CD8-positive, alpha-beta memory T cell (primary cell): Measurements from ENCODE around the gene TOM1L1. TPM values are rescaled to one million over a fixed set of nuclear protein-coding genes. Genes with fewer than 3 reads are reported as not detected.
A peak's percentile ranks its signal among the peaks of the same experiment; 100 is the strongest.

ENCODE experiments used
- CTCF ChIA-PET: fragments of 350-600 bp; sonication (Branson Sonifier 250); formaldehyde crosslinking; loops from one replicate; lab custom pipeline; 2021; ENCODE audit warnings: antibody characterized with exemption; lab: Charles Lee
- POLR2A ChIA-PET: fragments of 350-600 bp; sonication (Branson Sonifier 250); formaldehyde crosslinking; loops from one replicate; lab custom pipeline; 2021; ENCODE audit warnings: antibody characterized with exemption; lab: Charles Lee
- DNase-seq, 5 donors: peaks; one replicate each; pipeline versions ENCODE4 v3.0.0 to v3.0.0-alpha.2; 2020 to 2022; ENCODE audit warnings: mixed read lengths in 1 of 5
- H3K27ac ChIP-seq: one replicate; pipeline ENCODE4 v1.7.0; 2013; ENCODE audit warnings: low read depth, mild to moderate bottlenecking, low read length, moderate library complexity
- H3K27me3 ChIP-seq: 2 replicates; pipeline ENCODE4 v1.7.0; 2013; ENCODE audit warnings: low read length, mild to moderate bottlenecking; ENCODE audit not compliant: insufficient read depth, poor library complexity, severe bottlenecking
- H3K36me3 ChIP-seq: 2 replicates; pipeline ENCODE4 v1.7.0; 2013; ENCODE audit warnings: mild to moderate bottlenecking, low read length, moderate library complexity; ENCODE audit not compliant: insufficient read depth
- H3K4me1 ChIP-seq: 2 replicates; pipeline ENCODE4 v1.7.0; 2013; ENCODE audit warnings: mild to moderate bottlenecking, low read length, moderate library complexity; ENCODE audit not compliant: insufficient read depth
- H3K4me3 ChIP-seq: 2 replicates; pipeline ENCODE4 v1.7.0; 2013; ENCODE audit warnings: mild to moderate bottlenecking, low read length
- H3K9me3 ChIP-seq: 2 replicates; pipeline ENCODE4 v1.7.0; 2013; ENCODE audit warnings: mild to moderate bottlenecking, low read length
- H3K27ac Mint-ChIP-seq, 8 donors: one replicate each; pipeline ENCODE4 v1.8.0; 2020 to 2021; ENCODE audit warnings: mixed read lengths in 8 of 8, mild to moderate bottlenecking in 6 of 8, inconsistent platforms in 3 of 8, moderate library complexity in 3 of 8
- H3K27me3 Mint-ChIP-seq, 2 donors: one replicate each; pipeline ENCODE4 v1.8.0; 2020 to 2021; ENCODE audit warnings: mixed read lengths in 2 of 2, mild to moderate bottlenecking in 1 of 2, moderate library complexity in 1 of 2
- H3K36me3 Mint-ChIP-seq, 3 donors: one replicate each; pipeline ENCODE4 v1.8.0; 2020 to 2021; ENCODE audit warnings: mixed read lengths in 3 of 3, inconsistent platforms in 1 of 3, mild to moderate bottlenecking in 1 of 3
- H3K4me1 Mint-ChIP-seq, 3 donors: one replicate each; pipeline ENCODE4 v1.8.0; 2020 to 2021; ENCODE audit warnings: mixed read lengths in 3 of 3, inconsistent platforms in 1 of 3, mild to moderate bottlenecking in 1 of 3
- H3K4me3 Mint-ChIP-seq, 7 donors: one replicate each; pipeline ENCODE4 v1.8.0; 2020 to 2021; ENCODE audit warnings: mixed read lengths in 7 of 7, mild to moderate bottlenecking in 6 of 7, moderate library complexity in 4 of 7, inconsistent platforms in 2 of 7
- H3K9me3 Mint-ChIP-seq, 5 donors: one replicate each; pipeline ENCODE4 v1.8.0; 2020 to 2022; ENCODE audit warnings: mixed read lengths in 5 of 5, mild to moderate bottlenecking in 3 of 5, moderate library complexity in 2 of 5, inconsistent platforms in 1 of 5
- polyA plus RNA-seq: library from polyadenylated mRNA; unstranded; fragments of 300-500 nt; fragmentation: Illumina TruSeq; gene quantifications from one replicate; pipeline ENCODE4 v1.2.3, GENCODE V29; 2021
- total RNA-seq, 2 experiments: library from RNA; stranded (reverse); gene quantifications; one replicate each; pipeline ENCODE4 v1.2.3, GENCODE V29; 2021

TOM1L1 gene
- total and polyA plus RNA-seq, 3 experiments from 2014 or later, result 0.33 TPM; not detected in 2

DNA sequence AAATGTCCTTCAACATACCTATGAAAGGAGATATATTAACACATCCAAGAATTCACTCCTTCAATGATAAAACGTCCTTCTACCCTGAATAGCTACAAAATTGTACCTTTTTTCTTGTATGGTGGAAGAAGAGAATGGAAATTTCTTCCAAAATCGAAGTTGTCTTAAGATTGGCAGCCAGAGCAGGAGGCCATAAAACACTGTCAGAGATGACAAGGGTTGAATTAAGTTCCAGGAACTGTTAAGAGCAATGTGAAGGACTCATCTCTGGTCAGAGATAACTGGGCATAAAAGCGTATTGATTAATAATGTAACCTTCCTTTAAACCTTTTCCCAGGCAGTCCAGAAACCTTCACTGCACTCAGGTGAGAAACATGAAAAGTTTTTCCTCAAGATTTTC lies 12.9 kb upstream of the TOM1L1 start:
- Histone ChIP-seq H3K27me3 (no peaks in the 10 kb centered on the region), H3K4me3 (no peak overlapping the region), H3K4me1 (no peaks in the 10 kb centered on the region), H3K9me3 (no peaks in the 10 kb centered on the region), H3K27ac (no peak overlapping the region), H3K36me3 (no peaks in the 10 kb centered on the region)
- H3K4me3 Mint-ChIP-seq, result no peak overlapping the region
- H3K27ac Mint-ChIP-seq, result no peak overlapping the region
- no peaks in the 10 kb centered on the region for H3K36me3 Mint-ChIP-seq
- H3K9me3 Mint-ChIP-seq, result no peaks in the 10 kb centered on the region
- no peaks in the 10 kb centered on the region for H3K4me1 Mint-ChIP-seq
- CTCF ChIA-PET, result no interaction called here
- POLR2A ChIA-PET, result no interaction called here
- DNase-seq, result no peak
- peaks cover 1 to 7% of the 10 kb centered on the region in 2 donors for H3K27me3 Mint-ChIP-seq

DNA sequence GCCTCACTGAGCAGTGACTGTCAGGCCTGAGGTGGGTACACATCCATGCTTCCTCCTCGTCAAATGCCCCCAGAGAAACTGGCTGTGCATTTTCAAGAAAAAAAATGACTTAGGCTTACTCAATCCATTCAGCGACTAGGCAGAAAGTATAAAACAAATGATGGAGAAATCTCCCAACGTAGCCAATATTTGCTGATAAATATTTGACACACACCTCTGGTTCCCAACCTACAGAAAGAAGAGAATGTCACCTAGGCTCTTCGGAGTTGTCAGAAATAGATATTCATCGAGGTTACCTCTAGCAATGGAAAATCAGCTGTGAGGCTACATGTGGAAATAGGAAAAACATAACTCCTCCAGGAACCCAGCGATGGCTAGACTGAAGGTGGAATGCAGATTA lies 12.4 kb upstream of the TOM1L1 start:
- no peaks in the 10 kb centered on the region for H3K4me1 Mint-ChIP-seq
- H3K9me3 Mint-ChIP-seq, result no peaks in the 10 kb centered on the region
- no peaks in the 10 kb centered on the region for H3K36me3 Mint-ChIP-seq
- H3K36me3 ChIP-seq, result no peaks in the 10 kb centered on the region
- H3K27ac ChIP-seq, result no peak overlapping the region
- no peaks in the 10 kb centered on the region for H3K4me1 ChIP-seq
- peaks cover 1 to 10% of the 10 kb centered on the region in 2 donors for H3K27me3 Mint-ChIP-seq
- H3K9me3 ChIP-seq, result no peaks in the 10 kb centered on the region
- POLR2A ChIA-PET, result no interaction called here
- CTCF ChIA-PET, result no interaction called here
- H3K4me3 Mint-ChIP-seq, result no peak overlapping the region
- no peak overlapping the region for H3K4me3 ChIP-seq
- DNase-seq, result no peak
- H3K27me3 ChIP-seq, result no peaks in the 10 kb centered on the region
- H3K27ac Mint-ChIP-seq, result no peak overlapping the region

DNA sequence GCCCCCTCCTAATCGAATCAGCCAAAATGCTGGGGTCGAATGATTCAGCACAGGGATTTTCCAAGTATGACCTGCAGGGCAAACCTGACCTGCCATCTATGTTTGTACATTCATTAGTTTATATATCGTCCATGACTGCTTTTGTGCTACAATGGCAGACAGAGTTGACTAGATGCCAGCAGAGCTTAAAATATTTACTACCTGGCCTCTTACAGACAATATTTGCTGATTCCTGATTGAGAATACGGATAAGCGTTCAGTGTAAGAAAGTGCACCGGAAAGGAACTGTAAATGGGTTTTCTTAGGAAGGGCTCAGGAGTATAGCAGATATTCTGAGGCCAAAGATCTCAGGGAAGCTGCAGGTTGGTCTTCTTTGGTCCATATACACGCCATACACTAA lies 11.7 kb upstream of the TOM1L1 start:
- Mint-ChIP-seq H3K36me3 (no peaks in the 10 kb centered on the region), H3K4me1 (no peaks in the 10 kb centered on the region), H3K4me3 (no peak overlapping the region), H3K27ac (no peak overlapping the region), H3K27me3 (peaks cover 1 to 14% of the 10 kb centered on the region in 2 donors), H3K9me3 (no peaks in the 10 kb centered on the region)
- Histone ChIP-seq H3K4me3 (no peak overlapping the region), H3K27ac (no peak overlapping the region), H3K36me3 (no peaks in the 10 kb centered on the region), H3K4me1 (no peaks in the 10 kb centered on the region), H3K9me3 (no peaks in the 10 kb centered on the region), H3K27me3 (no peaks in the 10 kb centered on the region)
- ChIA-PET CTCF (no interaction called here), POLR2A (no interaction called here)
- DNase-seq, result no peak

DNA sequence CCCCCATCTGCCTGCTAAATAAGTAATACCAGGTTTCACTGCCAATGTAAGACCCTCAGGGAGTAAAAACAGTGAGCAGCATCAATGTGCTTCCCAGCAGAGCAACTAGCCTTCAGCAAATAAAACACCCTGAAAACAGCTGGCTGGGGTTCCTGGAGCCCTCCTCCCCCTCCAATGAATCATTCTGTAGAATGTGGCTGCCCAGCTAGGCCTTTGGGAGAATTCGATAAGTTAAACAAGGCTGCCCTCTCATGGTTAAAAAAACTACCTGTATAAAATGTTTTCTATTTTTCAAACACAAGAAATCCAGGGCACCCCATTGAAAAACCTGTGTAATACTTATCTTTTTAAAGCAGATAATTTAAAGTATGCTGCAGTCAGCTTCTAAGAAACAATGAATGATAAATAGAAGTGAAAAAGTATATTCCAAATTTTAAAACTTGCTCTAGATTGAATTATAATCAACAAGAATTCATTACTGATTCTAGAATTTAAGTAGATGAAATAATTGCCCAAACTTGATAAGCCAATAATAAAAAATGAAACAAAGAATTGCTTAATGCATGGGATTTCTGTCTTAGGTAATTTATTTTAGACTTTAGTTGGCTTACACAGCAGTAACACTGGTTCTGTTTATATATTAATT lies 9.4 kb upstream of the TOM1L1 start:
- H3K27ac Mint-ChIP-seq, result peak overlapping the region in 1 of 8 donors; percentile 42
- Histone ChIP-seq H3K27me3 (peaks cover 4% of the 10 kb centered on the region), H3K9me3 (no peaks in the 10 kb centered on the region), H3K36me3 (no peaks in the 10 kb centered on the region), H3K4me3 (no peak overlapping the region), H3K27ac (no peak overlapping the region), H3K4me1 (no peaks in the 10 kb centered on the region)
- H3K4me3 Mint-ChIP-seq, result no peak overlapping the region
- no peaks in the 10 kb centered on the region for H3K4me1 Mint-ChIP-seq
- ChIA-PET CTCF (no interaction called here), POLR2A (no interaction called here)
- no peaks in the 10 kb centered on the region for H3K9me3 Mint-ChIP-seq
- peaks cover 1 to 24% of the 10 kb centered on the region in 2 donors for H3K27me3 Mint-ChIP-seq
- DNase-seq, result no peak
- H3K36me3 Mint-ChIP-seq, result no peaks in the 10 kb centered on the region

DNA sequence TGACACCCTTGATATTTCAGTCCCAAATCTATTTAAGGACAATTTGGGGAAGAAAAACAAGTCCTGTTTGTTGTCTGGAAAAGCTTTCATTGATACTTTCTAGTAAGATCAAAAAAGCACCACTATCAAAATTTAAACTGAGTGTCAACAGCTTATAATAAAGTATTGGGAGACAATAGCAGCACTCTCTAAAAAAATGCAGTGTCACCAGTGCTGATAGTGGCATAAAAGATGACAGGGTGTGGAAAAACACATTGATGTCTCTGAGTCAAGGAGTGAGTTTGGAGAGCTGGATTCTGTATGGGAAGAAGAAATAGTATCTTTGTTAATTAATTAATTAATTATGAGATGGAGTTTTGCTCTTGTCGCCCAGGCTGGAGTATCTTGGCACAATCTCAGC lies 8.3 kb upstream of the TOM1L1 start:
- Histone ChIP-seq H3K4me3 (no peak overlapping the region), H3K27me3 (peaks cover 4% of the 10 kb centered on the region), H3K27ac (no peak overlapping the region), H3K9me3 (no peaks in the 10 kb centered on the region), H3K36me3 (no peaks in the 10 kb centered on the region), H3K4me1 (no peaks in the 10 kb centered on the region)
- H3K4me1 Mint-ChIP-seq, result no peaks in the 10 kb centered on the region
- no peaks in the 10 kb centered on the region for H3K36me3 Mint-ChIP-seq
- H3K4me3 Mint-ChIP-seq, result no peak overlapping the region
- no peak overlapping the region for H3K27ac Mint-ChIP-seq
- ChIA-PET POLR2A (no interaction called here), CTCF (no interaction called here)
- DNase-seq, result no peak
- peaks cover 0 to 3% (median 0%) of the 10 kb centered on the region in 5 donors for H3K9me3 Mint-ChIP-seq
- H3K27me3 Mint-ChIP-seq, result peaks cover 2 to 26% of the 10 kb centered on the region in 2 donors

DNA sequence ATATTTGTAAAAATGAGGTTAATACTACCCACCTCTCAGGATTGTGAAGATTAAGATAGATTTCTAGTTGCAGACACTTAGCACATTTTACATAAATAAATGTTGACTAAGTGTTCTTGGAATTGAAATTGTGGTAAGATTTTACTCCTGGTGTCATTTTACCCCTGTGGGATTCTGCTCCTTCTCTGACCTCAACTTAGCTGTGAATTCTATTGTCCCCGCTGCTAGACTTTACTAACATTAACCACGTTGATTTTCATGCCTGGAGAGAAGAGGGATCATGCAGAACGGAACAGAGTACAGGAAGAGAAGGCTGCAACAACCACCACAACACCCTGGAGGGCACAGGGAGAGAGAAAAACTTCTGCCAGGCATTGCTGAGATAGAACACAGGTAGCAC lies 2.1 kb upstream of the TOM1L1 start:
- no peaks in the 10 kb centered on the region for H3K4me1 ChIP-seq
- H3K9me3 ChIP-seq, result no peaks in the 10 kb centered on the region
- Mint-ChIP-seq H3K4me3 (no peak overlapping the region), H3K27me3 (peaks cover 20 to 51% of the 10 kb centered on the region in 2 donors), H3K9me3 (peaks cover 0 to 3% (median 0%) of the 10 kb centered on the region in 5 donors), H3K27ac (no peak overlapping the region), H3K4me1 (peaks cover 6 to 16% (median 7%) of the 10 kb centered on the region in 3 donors), H3K36me3 (no peaks in the 10 kb centered on the region)
- H3K4me3 ChIP-seq, result no peak overlapping the region
- POLR2A ChIA-PET, result no interaction called here
- CTCF ChIA-PET, result no interaction called here
- peaks cover 4% of the 10 kb centered on the region for H3K27me3 ChIP-seq
- DNase-seq, result no peak
- H3K36me3 ChIP-seq, result no peaks in the 10 kb centered on the region
- no peak overlapping the region for H3K27ac ChIP-seq

DNA sequence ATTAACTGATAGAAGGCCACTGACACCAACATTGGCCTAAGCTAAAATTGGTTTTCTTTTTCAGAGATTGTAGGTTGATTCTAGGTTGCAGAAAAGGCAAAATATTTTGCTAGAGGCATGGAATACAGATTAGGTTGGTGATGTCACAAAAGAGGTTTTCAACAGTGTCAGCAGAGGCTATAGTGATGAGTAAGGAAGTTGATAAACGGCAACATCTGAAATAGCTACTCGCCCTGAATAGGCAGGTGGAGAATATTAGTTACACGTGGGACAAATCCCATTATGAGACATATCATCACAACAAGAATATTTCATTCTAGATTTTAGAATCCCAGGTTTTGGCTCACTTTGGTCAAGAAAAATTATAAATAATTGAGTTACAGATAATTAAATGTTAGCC lies 1.5 kb upstream of the TOM1L1 start:
- Mint-ChIP-seq H3K9me3 (peaks cover 0 to 3% (median 0%) of the 10 kb centered on the region in 5 donors), H3K27me3 (peaks cover 20 to 47% of the 10 kb centered on the region in 2 donors), H3K36me3 (no peaks in the 10 kb centered on the region), H3K4me3 (no peak overlapping the region), H3K4me1 (peaks cover 6 to 16% (median 7%) of the 10 kb centered on the region in 3 donors), H3K27ac (no peak overlapping the region)
- Histone ChIP-seq H3K4me3 (no peak overlapping the region), H3K27me3 (peaks cover 4% of the 10 kb centered on the region), H3K36me3 (no peaks in the 10 kb centered on the region), H3K9me3 (no peaks in the 10 kb centered on the region), H3K4me1 (no peaks in the 10 kb centered on the region), H3K27ac (no peak overlapping the region)
- ChIA-PET CTCF (no interaction called here), POLR2A (no interaction called here)
- no peak for DNase-seq

DNA sequence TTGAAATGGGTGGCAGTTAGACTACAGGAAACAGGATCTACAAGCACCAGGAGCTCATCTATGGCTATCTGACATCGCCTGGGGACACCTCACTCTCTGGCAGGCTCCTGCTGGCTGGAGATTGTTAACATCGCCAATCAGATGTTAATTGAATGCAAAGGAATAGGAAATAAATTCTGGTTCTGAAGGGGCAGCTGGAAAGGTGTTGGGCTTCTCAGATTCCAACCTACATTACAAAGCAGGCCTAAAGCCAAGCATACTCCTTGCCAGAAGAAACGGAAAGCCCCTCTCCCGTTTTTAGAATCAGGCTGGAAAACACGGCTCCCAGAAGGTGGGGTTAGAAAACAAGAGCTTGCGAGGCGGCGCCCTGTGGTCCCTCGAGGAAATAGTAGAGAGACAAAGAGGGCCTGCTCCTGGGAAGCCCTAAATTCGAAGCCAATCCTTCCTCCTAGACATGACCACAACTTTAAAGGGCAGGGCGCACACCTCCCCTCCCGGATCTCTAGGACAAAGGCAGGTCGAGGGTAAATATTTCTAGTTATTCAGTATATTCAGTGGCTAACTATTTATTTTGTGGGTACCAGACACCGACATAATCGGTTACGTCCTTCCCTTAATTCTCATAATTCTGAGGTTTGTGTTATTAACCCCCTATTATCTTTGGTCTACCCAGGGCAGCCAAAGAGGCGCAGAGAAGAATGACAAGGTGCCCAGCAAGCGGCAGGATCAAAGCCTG lies 763 bp upstream of the TOM1L1 start:
- no peak for DNase-seq
- H3K4me1 ChIP-seq, result no peaks in the 10 kb centered on the region
- CTCF ChIA-PET, result no interaction called here
- POLR2A ChIA-PET, result no interaction called here
- Mint-ChIP-seq H3K4me3 (peak overlapping the region in 4 of 7 donors; percentile 3 to 35 (median 20)), H3K4me1 (peaks cover 6 to 16% (median 7%) of the 10 kb centered on the region in 3 donors), H3K27me3 (peaks cover 20 to 46% of the 10 kb centered on the region in 2 donors), H3K9me3 (peaks cover 0 to 3% (median 0%) of the 10 kb centered on the region in 5 donors), H3K27ac (no peak overlapping the region), H3K36me3 (no peaks in the 10 kb centered on the region)
- no peaks in the 10 kb centered on the region for H3K36me3 ChIP-seq
- no peaks in the 10 kb centered on the region for H3K9me3 ChIP-seq
- no peak overlapping the region for H3K27ac ChIP-seq
- H3K27me3 ChIP-seq, result peaks cover 4% of the 10 kb centered on the region
- H3K4me3 ChIP-seq, result no peak overlapping the region
